Astrocyte (in vitro differentiated cells and primary cell): ENCODE measurements around the gene CSK. TPM values are rescaled to one million over a fixed set of nuclear protein-coding genes. Genes with fewer than 3 reads are reported as not detected.

Experiments used
- DNase-seq: peaks from one replicate; pipeline ENCODE4 v3.0.0-alpha.2; 2010; ENCODE audit warnings: low read depth
- FAIRE-seq: peaks from 2 replicates; lab custom pipeline; 2011; peaks lifted over from hg19 to GRCh38; lab: Jason Lieb, UNC
- H2AFZ ChIP-seq: 2 replicates; pipeline ENCODE4 v1.6.0; 2012; ENCODE audit warnings: low read depth, low read length, inconsistent platforms
- H3K27ac ChIP-seq: 2 replicates; pipeline ENCODE4 v1.5.1; 2011; ENCODE audit warnings: low read depth, low read length, inconsistent platforms
- H3K27me3 ChIP-seq: 2 replicates; pipeline ENCODE4 v1.6.0; 2011; ENCODE audit warnings: low read length, inconsistent platforms; ENCODE audit not compliant: insufficient read depth
- H3K36me3 ChIP-seq: 2 replicates; pipeline ENCODE4 v1.5.1; 2011; ENCODE audit warnings: low read length, inconsistent platforms; ENCODE audit not compliant: insufficient read depth
- H3K4me1 ChIP-seq: 2 replicates; pipeline ENCODE4 v1.5.1; 2011; ENCODE audit warnings: low read length, inconsistent platforms; ENCODE audit not compliant: insufficient read depth
- H3K4me2 ChIP-seq: 2 replicates; pipeline ENCODE4 v1.6.0; 2012; ENCODE audit warnings: low read length, inconsistent platforms
- H3K4me3 ChIP-seq: 2 replicates; pipeline ENCODE4 v1.5.1; 2011; ENCODE audit warnings: low read depth, mild to moderate bottlenecking, low read length, inconsistent platforms; ENCODE audit not compliant: insufficient read depth
- H3K79me2 ChIP-seq: 2 replicates; pipeline ENCODE4 v1.6.0; 2012; ENCODE audit warnings: mild to moderate bottlenecking, low read length, inconsistent platforms; ENCODE audit not compliant: insufficient read depth
- H3K9ac ChIP-seq: 2 replicates; pipeline ENCODE4 v1.6.0; 2012; ENCODE audit warnings: mild to moderate bottlenecking, low read length, inconsistent platforms
- H3K9me3 ChIP-seq: 2 replicates; pipeline ENCODE4 v1.5.1; 2012; ENCODE audit warnings: low read depth, mild to moderate bottlenecking, low read length, inconsistent platforms; ENCODE audit not compliant: insufficient read depth
- H4K20me1 ChIP-seq: 2 replicates; pipeline ENCODE4 v1.6.0; 2012; ENCODE audit warnings: low read length, inconsistent platforms; ENCODE audit not compliant: insufficient read depth
- H3K27ac Mint-ChIP-seq: one replicate; pipeline ENCODE4 v1.8.0; 2021; ENCODE audit warnings: mild to moderate bottlenecking, mixed read lengths; ENCODE audit not compliant: unreplicated experiment
- H3K27me3 Mint-ChIP-seq: one replicate; pipeline ENCODE4 v1.8.0; 2021; ENCODE audit warnings: low read depth, mixed read lengths; ENCODE audit not compliant: unreplicated experiment
- H3K36me3 Mint-ChIP-seq: one replicate; pipeline ENCODE4 v1.8.0; 2021; ENCODE audit warnings: low read depth, mixed read lengths; ENCODE audit not compliant: unreplicated experiment
- H3K4me1 Mint-ChIP-seq: one replicate; pipeline ENCODE4 v1.8.0; 2021; ENCODE audit warnings: low read depth, mixed read lengths; ENCODE audit not compliant: unreplicated experiment
- H3K4me3 Mint-ChIP-seq: one replicate; pipeline ENCODE4 v1.8.0; 2021; ENCODE audit warnings: mild to moderate bottlenecking, moderate library complexity, mixed read lengths; ENCODE audit not compliant: unreplicated experiment
- H3K9me3 Mint-ChIP-seq: one replicate; pipeline ENCODE4 v1.8.0; 2021; ENCODE audit warnings: mild to moderate bottlenecking, mixed read lengths; ENCODE audit not compliant: unreplicated experiment
- CTCF ChIP-seq: IDR thresholded peaks from 2 replicates; pipeline ENCODE4 v1.5.1; 2011; ENCODE audit warnings: low read depth, mild to moderate bottlenecking, inconsistent platforms, low read length, moderate library complexity; ENCODE audit not compliant: insufficient read depth
- EZH2 ChIP-seq: IDR thresholded peaks from 2 replicates; pipeline ENCODE4 v1.6.1; 2012; ENCODE audit warnings: mild to moderate bottlenecking, low read length, inconsistent platforms; ENCODE audit not compliant: insufficient read depth
- total RNA-seq: library from RNA; stranded (reverse); gene quantifications from 2 replicates; pipeline ENCODE4 v1.2.1, GENCODE V29; 2021

The CSK gene
- total RNA-seq, 1 donor from 2014 or later, result 49.8 TPM

GRCh38 chr15:74827614-74828013, 45.7 kb downstream of the CSK start:
- DNase-seq (no peak), FAIRE-seq (no peak)
- TF ChIP-seq CTCF (no peak), EZH2 (no peak)
- Histone ChIP-seq H3K9ac (no peak overlapping the region), H3K27me3 (peaks cover 29% of the 10 kb centered on the region), H3K27ac (no peak overlapping the region), H3K36me3 (no peaks in the 10 kb centered on the region), H3K4me3 (no peak overlapping the region), H4K20me1 (peaks cover 5% of the 10 kb centered on the region), H2AFZ (no peak overlapping the region), H3K79me2 (no peaks in the 10 kb centered on the region), H3K4me2 (no peak overlapping the region), H3K4me1 (no peaks in the 10 kb centered on the region), H3K9me3 (no peaks in the 10 kb centered on the region)
- no peaks in the 10 kb centered on the region for H3K36me3 Mint-ChIP-seq
- H3K4me3 Mint-ChIP-seq, result no peak overlapping the region
- H3K27me3 Mint-ChIP-seq, result peaks cover 67% of the 10 kb centered on the region
- no peaks in the 10 kb centered on the region for H3K4me1 Mint-ChIP-seq
- no peak overlapping the region for H3K27ac Mint-ChIP-seq
- H3K9me3 Mint-ChIP-seq, result no peaks in the 10 kb centered on the region

GRCh38 chr15:74828835-74829234, 47.0 kb downstream of the CSK start:
- H3K36me3 Mint-ChIP-seq, result peaks cover 3% of the 10 kb centered on the region
- Histone ChIP-seq H3K4me1 (no peaks in the 10 kb centered on the region), H3K4me3 (no peak overlapping the region), H3K9me3 (no peaks in the 10 kb centered on the region), H3K36me3 (no peaks in the 10 kb centered on the region), H2AFZ (no peak overlapping the region), H3K27me3 (peaks cover 29% of the 10 kb centered on the region), H3K27ac (no peak overlapping the region), H3K79me2 (no peaks in the 10 kb centered on the region), H3K9ac (no peak overlapping the region), H4K20me1 (peaks cover 5% of the 10 kb centered on the region), H3K4me2 (no peak overlapping the region)
- H3K4me1 Mint-ChIP-seq, result no peaks in the 10 kb centered on the region
- H3K27me3 Mint-ChIP-seq, result peaks cover 67% of the 10 kb centered on the region
- no peak overlapping the region for H3K27ac Mint-ChIP-seq
- TF ChIP-seq CTCF, result no peak
- TF ChIP-seq EZH2, result no peak
- no peak overlapping the region for H3K4me3 Mint-ChIP-seq
- FAIRE-seq, result no peak
- DNase-seq, result no peak
- no peaks in the 10 kb centered on the region for H3K9me3 Mint-ChIP-seq

GRCh38 chr15:74829486-74829885, 47.6 kb downstream of the CSK start:
- no peak overlapping the region for H3K4me3 Mint-ChIP-seq
- DNase-seq, result no peak

More at GRCh38 chr15:74829486-74829885, 47.6 kb downstream of the CSK start:
- H3K9me3 Mint-ChIP-seq, result no peaks in the 10 kb centered on the region
- TF ChIP-seq CTCF (no peak), EZH2 (no peak)
- no peak overlapping the region for H3K4me2 ChIP-seq
- no peak overlapping the region for H3K4me3 ChIP-seq
- peaks cover 61% of the 10 kb centered on the region for H3K27me3 Mint-ChIP-seq
- no peaks in the 10 kb centered on the region for H3K79me2 ChIP-seq
- no peak for FAIRE-seq
- H3K36me3 Mint-ChIP-seq, result peaks cover 3% of the 10 kb centered on the region
- no peaks in the 10 kb centered on the region for H3K4me1 ChIP-seq
- no peak overlapping the region for H2AFZ ChIP-seq
- H3K9ac ChIP-seq, result no peak overlapping the region
- peaks cover 5% of the 10 kb centered on the region for H4K20me1 ChIP-seq
- H3K4me1 Mint-ChIP-seq, result peaks cover 1% of the 10 kb centered on the region
- H3K36me3 ChIP-seq, result no peaks in the 10 kb centered on the region
- H3K27ac Mint-ChIP-seq, result no peak overlapping the region
- no peaks in the 10 kb centered on the region for H3K9me3 ChIP-seq
- peaks cover 29% of the 10 kb centered on the region for H3K27me3 ChIP-seq
- no peak overlapping the region for H3K27ac ChIP-seq
